HG03558 (cell line): Measurements from ENCODE around the gene FAM162A.
"Not testable (repeated sequence)": the region's sequence is repeated elsewhere in the genome, so short reads cannot be mapped to it uniquely, and the experiment has no call there.

Experiments used
- ATAC-seq: cut with Tn5 transposase; IDR thresholded peaks from one replicate; pipeline ENCODE4 v1.9.1; 2021; ENCODE audit warnings: moderate number of reproducible peaks; ENCODE audit not compliant: unreplicated experiment; ENCODE audit errors: extremely low read depth

FAM162A gene, protein sequence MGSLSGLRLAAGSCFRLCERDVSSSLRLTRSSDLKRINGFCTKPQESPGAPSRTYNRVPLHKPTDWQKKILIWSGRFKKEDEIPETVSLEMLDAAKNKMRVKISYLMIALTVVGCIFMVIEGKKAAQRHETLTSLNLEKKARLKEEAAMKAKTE

DNA sequence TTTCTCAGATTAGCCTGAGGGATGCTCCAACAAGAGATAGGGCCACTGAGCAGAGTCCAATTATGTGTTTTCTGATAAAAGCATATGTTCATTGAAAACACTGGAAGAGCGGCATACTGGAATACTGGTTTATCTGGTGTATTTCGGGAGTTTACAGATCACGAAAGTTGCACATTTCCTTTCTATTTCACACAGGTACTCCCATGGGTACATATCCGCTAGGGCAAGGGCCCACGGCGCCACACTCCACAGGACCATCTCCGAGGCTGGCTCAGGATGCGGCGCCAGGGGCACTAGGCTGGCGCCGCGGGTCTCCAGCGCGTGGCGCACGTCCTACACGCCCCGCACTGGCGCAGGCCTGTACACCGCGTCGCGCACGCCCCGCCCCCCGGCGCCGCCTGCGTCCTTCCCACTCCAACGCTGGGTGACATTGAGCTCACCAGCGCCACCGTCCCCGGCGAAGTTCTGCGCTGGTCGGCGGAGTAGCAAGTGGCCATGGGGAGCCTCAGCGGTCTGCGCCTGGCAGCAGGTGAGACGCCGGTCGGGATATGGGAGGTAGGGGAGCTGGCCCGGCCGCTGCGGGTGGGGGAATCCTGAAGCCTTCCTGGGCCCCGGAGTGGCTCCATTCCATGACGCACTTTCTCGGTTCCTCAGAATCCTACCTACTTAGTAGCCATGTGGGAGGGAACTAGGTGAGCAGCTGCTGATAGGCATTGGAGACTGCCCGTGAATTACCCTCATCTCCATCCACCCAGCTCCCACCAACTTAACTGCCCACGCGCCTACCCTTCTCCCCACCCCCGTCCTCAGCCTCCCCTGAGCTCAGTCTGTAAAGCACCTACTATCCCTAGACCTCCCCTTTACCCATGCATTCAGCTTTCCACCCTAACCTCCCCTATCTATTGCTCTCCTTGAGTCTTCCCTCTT is at the start of gene FAM162A:
TSS of gene FAM162A (plus strand) at position 412 of the 927 bp plus-strand sequence. CDS start at position 496, 84 bp downstream.
- ATAC-seq = peak; percentile 80

DNA sequence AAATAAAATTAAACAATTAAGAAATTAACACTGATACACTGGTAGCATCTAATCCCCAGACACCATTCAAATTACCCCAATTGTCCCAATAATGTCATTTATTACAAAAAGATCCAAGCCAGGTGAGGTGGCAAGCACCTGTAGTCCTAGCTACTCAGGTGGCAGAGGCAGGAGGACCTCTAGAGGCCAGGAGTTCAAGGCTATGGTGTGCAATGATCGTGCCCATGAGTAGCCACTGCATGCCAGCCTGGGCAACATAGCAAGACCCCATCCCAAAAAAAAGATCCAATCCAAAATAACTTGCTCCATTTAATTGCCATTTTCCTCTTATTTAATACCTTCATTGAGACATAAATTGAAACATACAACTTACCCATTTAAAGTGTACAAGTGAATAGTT is 41.2 kb upstream of the FAM162A start:
- no peak for ATAC-seq

DNA sequence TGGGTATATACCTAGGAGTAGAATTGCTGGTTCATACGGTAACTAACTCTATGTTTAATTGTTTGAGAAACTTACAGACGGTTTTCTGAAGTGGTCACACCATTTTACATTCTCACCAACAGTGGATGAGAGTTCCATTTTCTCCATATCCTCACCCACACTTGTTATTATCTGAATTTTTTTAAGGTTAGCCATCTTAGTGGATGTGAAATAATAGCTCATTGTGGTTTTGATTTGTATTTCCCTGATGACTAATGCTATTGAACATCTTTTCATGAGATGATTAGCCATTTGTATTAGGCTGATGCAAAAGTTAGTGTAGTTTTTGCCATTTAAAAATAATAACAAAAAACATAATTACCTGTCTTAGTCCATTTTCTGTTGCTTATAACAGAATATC is 40.3 kb upstream of the FAM162A start:
- no peak for ATAC-seq

DNA sequence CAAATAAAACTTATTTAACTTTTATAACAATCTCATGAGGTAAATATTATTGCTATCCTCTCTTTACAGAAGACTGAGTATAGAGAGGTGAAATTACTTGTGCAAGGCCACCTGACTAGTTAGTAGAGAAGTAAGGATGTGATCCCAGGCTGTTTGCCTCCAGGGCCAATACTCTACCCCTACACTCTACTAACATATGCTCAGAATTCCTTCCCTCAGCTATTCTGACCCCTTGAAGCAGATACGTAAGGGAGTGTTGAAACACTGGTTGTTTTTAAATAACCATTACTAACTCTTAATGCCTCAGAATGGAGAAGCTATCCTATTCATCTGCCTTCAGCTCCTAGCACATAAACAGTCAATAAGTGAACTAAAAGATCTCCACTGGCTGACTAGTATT is 34.8 kb upstream of the FAM162A start:
- ATAC-seq = no peak

DNA sequence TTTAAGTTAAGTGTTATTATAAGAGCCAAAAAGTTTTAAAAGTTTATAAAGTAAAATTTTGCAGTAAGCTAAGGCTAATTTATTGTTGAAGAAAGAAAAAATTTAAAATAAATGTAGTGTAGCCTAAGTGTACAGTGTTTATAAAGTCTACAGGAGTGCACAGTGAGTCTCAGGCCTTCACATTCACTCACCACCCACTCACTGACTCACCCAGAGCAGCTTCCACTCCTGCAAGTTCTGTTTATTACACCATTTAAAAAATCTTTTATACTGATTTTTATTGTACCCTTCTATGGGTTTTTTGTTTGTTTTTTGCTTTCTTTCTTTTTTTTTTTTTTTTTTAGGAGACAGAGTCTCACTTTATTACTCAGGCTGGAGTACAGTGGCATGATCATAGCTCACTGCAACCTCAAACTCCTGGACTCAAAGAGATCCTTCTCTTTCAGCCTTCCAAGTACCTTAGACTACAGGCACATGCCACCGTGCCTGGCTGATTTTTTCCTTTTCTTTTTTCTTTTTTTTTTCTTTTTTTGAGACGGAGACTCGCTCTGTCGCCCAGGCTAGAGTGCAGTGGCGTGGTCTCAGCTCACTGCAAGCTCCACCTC is 33.1 kb upstream of the FAM162A start:
- no peak for ATAC-seq

DNA sequence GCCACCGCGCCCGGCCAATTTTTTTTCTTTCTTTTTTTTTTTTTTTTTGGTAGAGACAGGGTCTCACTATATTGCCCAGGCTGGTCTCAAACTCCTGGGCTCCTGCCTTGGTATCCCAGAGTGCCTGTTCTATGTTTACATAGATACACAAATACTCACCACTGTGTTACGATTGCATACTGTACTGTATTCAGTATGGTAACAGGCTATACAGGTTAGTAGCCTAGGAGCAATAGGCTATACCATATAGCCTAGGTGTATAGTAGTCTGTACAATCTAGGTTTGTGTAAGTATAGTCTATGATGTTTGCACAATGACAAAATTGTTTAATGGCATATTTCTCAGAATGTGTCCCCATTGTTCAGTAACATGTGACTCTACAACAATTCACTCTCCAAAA is 32.4 kb upstream of the FAM162A start:
- ATAC-seq = no peak

DNA sequence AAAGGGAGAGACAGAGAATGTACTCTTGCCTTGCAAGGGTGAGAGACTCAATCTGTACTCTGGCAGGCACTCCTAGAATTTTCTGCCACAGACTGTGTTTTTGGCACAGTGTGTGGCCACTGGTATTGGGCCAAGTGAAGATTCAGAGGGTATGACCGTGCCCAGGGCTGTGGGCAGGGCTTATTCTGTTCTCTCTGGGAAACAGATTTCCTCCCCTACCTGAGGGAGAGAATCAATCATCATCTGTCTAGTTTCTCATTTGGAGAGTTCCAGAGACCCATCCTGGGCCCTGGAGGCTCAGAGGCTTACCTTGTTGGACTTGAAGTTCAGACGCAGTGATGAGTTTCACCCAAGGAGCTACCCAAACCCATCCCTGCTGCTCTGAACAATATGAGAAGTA is 30.8 kb upstream of the FAM162A start:
- ATAC-seq = no peak

DNA sequence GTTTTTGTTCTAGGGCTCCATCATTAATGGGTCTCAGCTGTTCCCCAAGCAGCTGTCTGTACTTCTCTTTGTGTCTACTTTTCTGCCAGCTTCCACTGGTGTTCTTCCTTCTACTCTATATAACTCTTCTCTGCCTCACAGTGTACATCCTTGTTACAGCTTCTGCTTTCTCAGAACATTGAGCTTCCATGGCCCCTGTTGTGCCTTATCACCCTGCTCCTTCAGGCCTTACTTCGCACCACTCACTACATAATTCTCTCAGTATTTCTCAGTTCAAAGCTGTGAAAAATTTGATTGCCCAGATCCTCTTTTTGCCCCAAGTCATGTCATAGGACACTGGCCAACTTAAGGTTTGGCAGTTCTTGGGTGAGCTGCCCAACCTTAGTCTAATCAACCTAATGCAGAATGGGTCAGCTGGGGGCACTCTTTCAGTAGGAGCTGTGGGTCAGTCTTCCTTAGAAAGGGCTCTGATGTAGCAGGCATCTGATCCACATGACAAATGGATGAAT is 30.0 kb upstream of the FAM162A start:
- ATAC-seq = no peak

DNA sequence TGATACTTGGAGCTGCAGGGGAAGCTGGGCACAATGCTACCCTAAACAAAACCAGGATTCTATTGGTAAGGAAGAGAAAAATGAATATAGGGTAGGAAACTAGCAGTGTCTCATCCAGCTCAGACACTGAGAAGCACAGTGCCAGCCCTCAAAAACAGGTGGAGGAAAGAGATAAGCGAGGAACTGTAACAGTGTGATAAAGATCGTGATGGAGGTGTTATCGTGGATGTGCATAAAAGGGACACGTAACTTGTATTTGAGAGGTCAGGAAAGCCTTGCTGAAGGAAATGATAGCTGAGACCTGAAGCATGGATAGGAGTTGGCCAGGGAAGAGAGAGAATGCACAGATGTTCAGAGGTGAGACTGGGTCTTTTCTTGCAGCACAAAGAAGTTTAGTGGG is 28.4 kb upstream of the FAM162A start:
- ATAC-seq = no peak

DNA sequence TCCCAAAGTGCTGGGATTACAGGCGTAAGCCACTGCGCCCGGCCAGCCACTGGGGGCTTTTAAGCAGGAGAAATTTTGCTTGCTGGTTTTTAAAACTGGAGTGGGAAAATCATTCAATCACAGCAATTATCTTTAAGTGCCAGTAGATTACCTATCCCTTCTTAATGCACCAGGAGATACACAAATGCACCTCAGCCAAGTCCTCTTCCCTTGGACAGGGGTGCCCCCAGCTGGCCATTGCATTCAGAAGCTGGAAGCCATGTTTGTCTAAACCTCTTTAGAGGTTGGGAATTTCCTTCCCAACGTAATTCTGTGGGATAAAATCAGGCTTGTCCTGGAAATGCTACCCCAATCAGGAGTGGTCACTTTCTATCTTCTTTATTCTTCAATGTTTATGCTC is 27.6 kb upstream of the FAM162A start:
- ATAC-seq = no peak

DNA sequence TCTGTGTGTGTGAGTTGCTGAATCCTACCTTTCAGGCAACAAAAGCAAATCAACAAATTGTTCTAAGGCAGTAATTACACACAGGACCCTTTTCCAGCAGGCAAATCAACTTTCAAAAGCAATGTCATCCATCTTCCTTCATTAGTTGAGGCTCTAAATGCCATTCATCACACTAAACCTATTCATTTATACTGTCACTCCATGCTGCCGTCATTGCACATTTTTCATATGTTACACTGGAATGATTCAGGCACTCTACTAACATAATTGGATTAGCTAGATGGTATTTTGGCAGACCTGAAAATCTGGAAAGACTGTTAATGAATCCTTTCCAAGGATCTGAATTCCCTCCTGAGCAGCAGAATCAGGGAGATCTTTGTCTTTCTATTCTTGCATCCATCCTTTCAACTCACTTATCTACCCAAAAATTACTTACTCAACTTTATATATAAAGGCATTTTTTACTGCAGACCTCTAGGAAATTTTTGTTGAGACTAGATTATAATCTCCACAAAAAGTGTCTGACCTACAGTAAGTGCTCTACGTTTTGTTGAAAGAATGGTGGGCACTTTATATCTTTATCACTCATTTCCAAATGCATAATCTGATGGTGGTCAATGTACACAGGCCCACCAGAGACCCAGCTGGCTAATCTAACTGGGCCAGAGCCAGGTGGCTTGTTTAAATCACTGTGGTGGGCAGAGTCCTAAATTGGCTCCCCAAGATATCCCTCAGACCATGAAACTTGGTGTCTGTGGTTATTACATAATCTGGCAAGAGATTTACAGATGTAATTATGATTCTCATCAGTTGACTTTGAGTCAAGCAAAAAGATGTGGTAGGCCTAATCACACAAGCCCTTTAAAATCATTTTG is 25.9 kb upstream of the FAM162A start:
- no peak for ATAC-seq

DNA sequence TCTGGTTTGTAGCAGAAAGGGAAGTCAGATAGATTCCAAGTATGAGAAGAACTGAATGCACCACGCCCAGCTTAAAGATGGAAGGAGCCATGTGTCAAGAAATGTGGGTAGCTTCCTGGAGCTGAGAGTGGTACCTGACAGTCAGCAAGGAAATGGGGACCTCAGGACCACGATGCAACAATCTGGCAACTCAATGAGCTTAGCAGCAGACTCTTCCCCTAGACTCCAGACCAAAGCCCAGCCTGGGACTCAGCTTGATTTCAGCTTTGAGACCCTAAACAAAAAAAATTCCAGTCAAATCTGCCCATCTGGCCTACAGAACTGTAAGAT is 25.3 kb upstream of the FAM162A start:
- ATAC-seq = no peak

DNA sequence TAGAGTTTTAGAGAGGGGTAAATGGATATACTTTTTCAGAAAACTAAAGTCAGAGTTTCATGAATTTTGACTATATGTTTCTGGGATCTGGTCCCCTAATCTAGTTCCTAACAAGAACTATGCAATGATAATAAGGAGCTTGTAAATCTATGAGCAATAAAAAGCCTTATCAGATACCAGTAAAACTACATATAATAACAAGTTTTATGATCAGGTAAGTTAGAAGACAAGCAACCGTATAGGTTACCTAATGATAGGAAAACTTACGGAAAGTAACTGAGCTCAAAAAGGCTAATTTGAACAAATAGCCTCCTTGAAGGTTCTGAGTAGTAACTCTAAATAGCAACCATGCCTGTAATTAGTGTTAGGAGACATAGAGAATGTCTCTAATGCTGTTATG is 22.0 kb upstream of the FAM162A start:
- ATAC-seq = no peak

DNA sequence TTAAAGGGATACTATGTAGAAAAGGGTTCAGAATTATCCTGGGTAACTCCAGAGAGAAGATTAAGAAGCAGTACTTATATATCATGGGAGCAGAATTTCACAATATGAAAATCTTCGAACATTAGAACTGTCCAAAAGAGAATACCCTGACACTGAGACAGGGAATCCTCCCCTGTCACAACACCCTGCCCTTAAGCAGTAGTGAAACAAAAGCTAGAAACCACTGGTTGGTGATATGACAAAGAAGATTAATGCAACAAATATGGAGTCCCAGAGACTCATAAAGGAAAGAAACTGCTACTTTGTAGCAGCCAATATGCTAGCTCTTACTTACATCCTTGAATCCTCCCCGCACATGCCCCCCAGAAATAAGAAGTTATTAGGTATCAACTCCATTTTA is 19.5 kb upstream of the FAM162A start:
- ATAC-seq = no peak

DNA sequence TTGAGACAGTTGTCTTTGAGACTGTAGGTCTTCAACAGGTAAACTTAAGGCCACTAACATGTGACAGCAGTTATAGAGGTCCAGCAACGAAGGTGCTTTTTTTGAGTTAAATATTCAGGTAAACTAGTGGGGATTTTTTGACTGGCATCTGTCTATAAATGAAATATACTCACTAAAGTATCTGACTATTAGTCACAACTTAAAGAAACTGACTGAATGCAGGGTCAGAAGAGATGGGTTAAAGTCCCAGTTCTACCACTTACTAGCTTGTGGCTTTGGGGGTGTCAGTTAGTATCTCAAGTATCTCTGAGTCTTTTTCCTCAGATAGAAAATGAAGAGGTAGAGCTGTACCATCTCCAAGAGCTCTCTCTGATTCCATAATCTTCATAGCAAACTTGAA is 18.9 kb upstream of the FAM162A start:
- ATAC-seq = no peak

DNA sequence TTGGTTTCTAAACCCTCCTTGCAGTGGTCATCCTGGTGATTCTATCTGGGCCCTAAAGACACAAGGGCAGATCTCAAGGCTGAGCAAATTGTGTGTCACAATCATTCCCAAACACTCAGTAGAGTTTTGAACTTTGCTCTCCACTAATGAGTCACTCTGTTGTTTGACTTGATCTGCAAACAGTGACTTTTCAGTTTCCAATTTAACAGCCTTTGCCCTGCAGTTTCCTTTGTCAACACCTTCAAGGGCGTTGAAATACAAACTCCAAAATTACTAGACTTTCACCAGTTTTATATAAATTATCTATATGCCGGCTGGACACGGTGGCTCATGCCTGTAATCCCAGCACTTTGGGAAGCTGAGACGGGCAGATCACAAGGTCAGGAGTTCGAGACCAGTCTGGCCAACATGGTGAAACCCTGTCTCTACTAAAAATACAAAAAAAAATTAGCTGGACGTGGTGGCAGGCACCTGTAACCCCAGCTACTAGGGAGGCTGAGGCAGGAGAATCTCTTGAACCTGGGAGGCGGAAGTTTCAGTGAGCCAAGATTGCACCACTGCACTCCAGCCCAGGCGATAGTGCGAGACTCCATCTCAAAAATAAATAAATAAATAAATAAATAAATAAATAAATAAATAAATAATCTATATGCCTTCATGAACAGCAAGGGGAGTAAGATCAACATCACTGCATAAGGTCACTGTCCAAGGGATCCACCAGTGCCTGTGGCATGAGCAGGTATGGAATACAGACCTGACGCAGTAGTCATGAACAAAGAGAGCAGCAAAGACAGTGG is 18.2 kb upstream of the FAM162A start:
- not testable (repeated sequence) for ATAC-seq

DNA sequence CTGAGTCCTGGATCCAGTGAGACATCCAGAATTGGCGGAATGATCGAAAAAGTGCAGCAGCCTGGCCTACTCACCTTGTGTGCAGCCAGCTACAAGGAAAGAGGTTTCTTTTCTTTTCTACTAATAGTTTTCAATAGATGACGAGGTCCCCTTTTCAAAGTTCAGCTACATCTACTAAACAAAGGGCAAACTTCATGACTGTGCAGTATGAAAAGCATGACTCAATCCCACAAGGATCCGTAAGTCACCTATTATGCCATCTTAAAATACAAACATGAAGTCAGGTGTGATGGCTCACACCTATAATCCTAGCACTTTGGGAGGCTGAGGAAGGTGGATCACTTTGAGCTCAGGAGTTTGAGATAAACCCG is 17.6 kb upstream of the FAM162A start:
- no peak for ATAC-seq

DNA sequence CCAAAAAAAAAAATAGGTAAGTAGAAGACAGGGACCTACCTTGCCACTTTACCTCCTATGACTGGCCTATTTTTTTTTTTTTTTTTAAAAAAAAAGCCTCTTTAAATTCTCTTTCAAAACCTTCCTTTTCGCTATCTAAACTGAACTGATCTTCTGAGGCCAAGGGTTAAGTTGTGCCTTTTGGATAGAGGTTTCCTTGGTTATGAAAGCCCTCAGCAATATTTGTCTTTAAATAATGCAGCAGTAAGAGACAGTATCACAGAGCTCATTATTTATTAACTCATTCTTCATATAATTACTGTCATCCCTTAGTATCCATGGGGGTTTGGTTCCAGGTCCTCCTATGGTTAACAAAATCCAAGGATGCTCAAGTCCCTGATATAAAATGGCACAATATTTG is 9.9 kb upstream of the FAM162A start:
- no peak for ATAC-seq

DNA sequence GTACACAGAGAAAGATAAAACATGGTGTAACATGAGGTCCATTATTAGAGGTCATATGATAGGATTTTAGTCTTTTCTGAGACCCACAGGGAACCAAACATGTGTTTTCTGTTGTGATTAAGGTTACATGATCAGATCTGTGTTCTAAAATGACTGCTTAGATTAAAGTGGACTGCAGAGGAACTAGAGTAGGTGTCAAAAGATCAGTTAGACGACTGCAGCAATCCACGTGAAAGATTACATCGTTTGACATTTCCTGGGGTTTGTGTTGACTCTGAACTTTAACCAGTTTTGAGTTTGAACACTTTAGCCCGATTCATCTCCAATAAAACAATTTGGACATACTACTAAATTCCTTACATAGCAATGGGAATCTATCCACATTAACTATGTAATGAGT is 6.0 kb upstream of the FAM162A start:
- no peak for ATAC-seq
